GM23338 (cell line): ENCODE data around the gene LALBA. TPM values are rescaled to one million over a fixed set of nuclear protein-coding genes. Genes with fewer than 3 reads are reported as not detected.

ENCODE experiments used
- ATAC-seq: fragments of 200-7000 bp; cut with Tn5 transposase; 3 replicates; pipeline ENCODE4 v1.9.1; 2020
- DNase-seq: peaks from one replicate; pipeline ENCODE4 v3.0.0-alpha.2; 2015; ENCODE audit warnings: low spot score
- H2AFZ ChIP-seq: fragments of 200-600 bp; sonication (generic); 2 replicates; pipeline ENCODE4 v1.8.0; 2016; ENCODE audit warnings: antibody characterized with exemption, mild to moderate bottlenecking, moderate library complexity
- H3F3A ChIP-seq: fragments of 200-600 bp; sonication (generic); replicated peaks from 2 replicates; pipeline ENCODE4 v1.8.0; 2017; ENCODE audit warnings: antibody characterized with exemption, mixed run types, low read depth
- H3K27ac ChIP-seq: fragments of 200-600 bp; sonication (generic); 2 replicates; pipeline ENCODE4 v1.6.1; 2016; ENCODE audit warnings: low read depth
- H3K27me3 ChIP-seq: fragments of 200-600 bp; sonication (generic); 2 replicates; pipeline ENCODE4 v1.8.0; 2016; ENCODE audit warnings: mild to moderate bottlenecking, mixed run types, moderate library complexity; ENCODE audit not compliant: insufficient read depth
- H3K36me3 ChIP-seq: fragments of 200-600 bp; sonication (generic); 2 replicates; pipeline ENCODE4 v1.8.0; 2016; ENCODE audit warnings: mild to moderate bottlenecking; ENCODE audit not compliant: insufficient read depth
- H3K4me1 ChIP-seq: fragments of 200-600 bp; sonication (generic); 2 replicates; pipeline ENCODE4 v1.8.0; 2016; ENCODE audit warnings: mild to moderate bottlenecking, moderate library complexity; ENCODE audit not compliant: insufficient read depth
- H3K4me2 ChIP-seq: fragments of 200-600 bp; sonication (generic); 2 replicates; pipeline ENCODE4 v1.7.1; 2017; ENCODE audit warnings: mixed run types
- H3K4me3 ChIP-seq: fragments of 200-600 bp; sonication (generic); 2 replicates; pipeline ENCODE4 v1.6.1; 2016; ENCODE audit warnings: mixed run types
- H3K79me2 ChIP-seq: fragments of 200-600 bp; sonication (generic); replicated peaks from 2 replicates; pipeline ENCODE4 v1.8.0; 2017; ENCODE audit warnings: mild to moderate bottlenecking; ENCODE audit not compliant: insufficient read depth
- H3K9me2 ChIP-seq: fragments of 200-600 bp; sonication (generic); 2 replicates; pipeline ENCODE4 v1.8.0; 2017; ENCODE audit not compliant: insufficient read depth
- H4K20me1 ChIP-seq: fragments of 200-600 bp; sonication (generic); replicated peaks from 2 replicates; pipeline ENCODE4 v1.8.0; 2017; ENCODE audit warnings: mild to moderate bottlenecking; ENCODE audit not compliant: insufficient read depth
- H3K27ac Mint-ChIP-seq: 2 replicates; pipeline ENCODE4 v1.8.0; 2020; ENCODE audit warnings: inconsistent platforms, mild to moderate bottlenecking, moderate library complexity, mixed read lengths
- H3K27me3 Mint-ChIP-seq: 3 replicates; pipeline ENCODE4 v1.8.0; 2022; ENCODE audit warnings: low read depth, mild to moderate bottlenecking, moderate library complexity, mixed read lengths, inconsistent platforms; ENCODE audit not compliant: insufficient read depth, poor library complexity
- H3K36me3 Mint-ChIP-seq: 3 replicates; pipeline ENCODE4 v1.8.0; 2021; ENCODE audit warnings: low read depth, mild to moderate bottlenecking, inconsistent platforms, moderate library complexity, mixed read lengths
- H3K4me1 Mint-ChIP-seq: 3 replicates; pipeline ENCODE4 v1.8.0; 2020; ENCODE audit warnings: mild to moderate bottlenecking, inconsistent platforms, mixed read lengths
- H3K4me3 Mint-ChIP-seq: 3 replicates; pipeline ENCODE4 v1.8.0; 2021; ENCODE audit warnings: moderate library complexity, mild to moderate bottlenecking, inconsistent platforms, mixed read lengths
- H3K9me3 Mint-ChIP-seq: 3 replicates; pipeline ENCODE4 v1.8.0; 2020; ENCODE audit warnings: moderate library complexity, mild to moderate bottlenecking, inconsistent platforms, mixed read lengths
- CREB1 ChIP-seq: fragments of 250-450 bp; sonication (Bioruptor Pico); IDR thresholded peaks from 2 replicates; pipeline ENCODE4 v1.5.0; 2020; ENCODE audit warnings: low read depth, mild to moderate bottlenecking, moderate library complexity
- EZH2 ChIP-seq: fragments of 200-600 bp; sonication (generic); IDR thresholded peaks from one replicate; pipeline ENCODE4 v1.8.0; 2017; ENCODE audit warnings: antibody characterized with exemption, mild to moderate bottlenecking, low read depth; ENCODE audit not compliant: unreplicated experiment
- EZH2phosphoT487 ChIP-seq: fragments of 200-600 bp; sonication (generic); IDR thresholded peaks from one replicate; pipeline ENCODE4 v1.8.1; 2018; ENCODE audit warnings: antibody characterized with exemption; ENCODE audit not compliant: unreplicated experiment
- NANOG ChIP-seq: IDR thresholded peaks from 2 replicates; pipeline ENCODE4 v1.6.1; 2016; ENCODE audit warnings: antibody characterized with exemption, borderline replicate concordance
- STAT1 ChIP-seq: IDR thresholded peaks from one replicate; pipeline ENCODE4 v1.6.1; 2016; ENCODE audit warnings: antibody characterized with exemption; ENCODE audit not compliant: unreplicated experiment
- ZNF331 ChIP-seq: fragments of 250-450 bp; sonication (Bioruptor Pico); IDR thresholded peaks from 2 replicates; pipeline ENCODE4 v1.5.0; 2020; ENCODE audit warnings: low read depth, mild to moderate bottlenecking, moderate library complexity
- polyA plus RNA-seq: library from polyadenylated mRNA; unstranded; fragments of >200 nt; fragmentation: Nextera tagmentation; extraction: Ambion mirVana; gene quantifications from 2 replicates; pipeline ENCODE4 v1.2.1, GENCODE V29; 2016
- total RNA-seq: library from RNA; depleted of rRNA; stranded (reverse); fragments of >200 nt; shearing (Covaris generic); gene quantifications from 2 replicates; pipeline ENCODE4 v1.2.3, GENCODE V29; 2014
- TF ChIP-seq, protein P1 (sequence below): fragments of 250-450 bp; sonication (Bioruptor Pico); IDR thresholded peaks from 2 replicates; pipeline ENCODE4 v1.5.0; 2020; ENCODE audit warnings: mild to moderate bottlenecking, moderate library complexity
- TF ChIP-seq, protein P2 (sequence below), 2 experiments: fragments of 200-600 bp in 1 of 2; sonication (generic) in 1 of 2; conservative IDR thresholded peaks; 2 replicates each; pipeline versions ENCODE4 v1.5.1 to v1.6.1; 2016 to 2017; ENCODE audit warnings: antibody characterized with exemption in 2 of 2, low read depth in 2 of 2, mild to moderate bottlenecking in 2 of 2, moderate library complexity in 1 of 2

Gene LALBA
- total and polyA plus RNA-seq, 2 experiments from 2014 or later = not detected

DNA sequence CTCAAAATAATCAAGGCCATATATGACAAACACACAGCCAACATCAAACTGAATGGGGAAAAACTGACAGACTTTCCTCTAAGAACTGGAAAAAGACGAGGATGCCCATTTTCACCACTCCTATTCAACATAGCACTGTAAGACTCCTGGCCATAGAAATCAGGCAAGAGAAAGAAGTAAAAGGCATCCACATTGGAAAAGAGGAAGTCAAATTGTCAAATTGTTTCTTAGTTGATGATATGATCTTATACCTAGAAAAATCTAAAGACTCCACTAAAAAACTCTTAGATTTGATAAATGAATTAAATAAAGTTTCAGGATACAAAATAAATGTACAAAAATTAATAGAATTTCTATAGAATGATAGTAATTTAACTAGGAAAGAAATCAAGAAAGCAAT is 33.2 kb downstream of the LALBA start (continued):
- TF ChIP-seq, protein P1, sequence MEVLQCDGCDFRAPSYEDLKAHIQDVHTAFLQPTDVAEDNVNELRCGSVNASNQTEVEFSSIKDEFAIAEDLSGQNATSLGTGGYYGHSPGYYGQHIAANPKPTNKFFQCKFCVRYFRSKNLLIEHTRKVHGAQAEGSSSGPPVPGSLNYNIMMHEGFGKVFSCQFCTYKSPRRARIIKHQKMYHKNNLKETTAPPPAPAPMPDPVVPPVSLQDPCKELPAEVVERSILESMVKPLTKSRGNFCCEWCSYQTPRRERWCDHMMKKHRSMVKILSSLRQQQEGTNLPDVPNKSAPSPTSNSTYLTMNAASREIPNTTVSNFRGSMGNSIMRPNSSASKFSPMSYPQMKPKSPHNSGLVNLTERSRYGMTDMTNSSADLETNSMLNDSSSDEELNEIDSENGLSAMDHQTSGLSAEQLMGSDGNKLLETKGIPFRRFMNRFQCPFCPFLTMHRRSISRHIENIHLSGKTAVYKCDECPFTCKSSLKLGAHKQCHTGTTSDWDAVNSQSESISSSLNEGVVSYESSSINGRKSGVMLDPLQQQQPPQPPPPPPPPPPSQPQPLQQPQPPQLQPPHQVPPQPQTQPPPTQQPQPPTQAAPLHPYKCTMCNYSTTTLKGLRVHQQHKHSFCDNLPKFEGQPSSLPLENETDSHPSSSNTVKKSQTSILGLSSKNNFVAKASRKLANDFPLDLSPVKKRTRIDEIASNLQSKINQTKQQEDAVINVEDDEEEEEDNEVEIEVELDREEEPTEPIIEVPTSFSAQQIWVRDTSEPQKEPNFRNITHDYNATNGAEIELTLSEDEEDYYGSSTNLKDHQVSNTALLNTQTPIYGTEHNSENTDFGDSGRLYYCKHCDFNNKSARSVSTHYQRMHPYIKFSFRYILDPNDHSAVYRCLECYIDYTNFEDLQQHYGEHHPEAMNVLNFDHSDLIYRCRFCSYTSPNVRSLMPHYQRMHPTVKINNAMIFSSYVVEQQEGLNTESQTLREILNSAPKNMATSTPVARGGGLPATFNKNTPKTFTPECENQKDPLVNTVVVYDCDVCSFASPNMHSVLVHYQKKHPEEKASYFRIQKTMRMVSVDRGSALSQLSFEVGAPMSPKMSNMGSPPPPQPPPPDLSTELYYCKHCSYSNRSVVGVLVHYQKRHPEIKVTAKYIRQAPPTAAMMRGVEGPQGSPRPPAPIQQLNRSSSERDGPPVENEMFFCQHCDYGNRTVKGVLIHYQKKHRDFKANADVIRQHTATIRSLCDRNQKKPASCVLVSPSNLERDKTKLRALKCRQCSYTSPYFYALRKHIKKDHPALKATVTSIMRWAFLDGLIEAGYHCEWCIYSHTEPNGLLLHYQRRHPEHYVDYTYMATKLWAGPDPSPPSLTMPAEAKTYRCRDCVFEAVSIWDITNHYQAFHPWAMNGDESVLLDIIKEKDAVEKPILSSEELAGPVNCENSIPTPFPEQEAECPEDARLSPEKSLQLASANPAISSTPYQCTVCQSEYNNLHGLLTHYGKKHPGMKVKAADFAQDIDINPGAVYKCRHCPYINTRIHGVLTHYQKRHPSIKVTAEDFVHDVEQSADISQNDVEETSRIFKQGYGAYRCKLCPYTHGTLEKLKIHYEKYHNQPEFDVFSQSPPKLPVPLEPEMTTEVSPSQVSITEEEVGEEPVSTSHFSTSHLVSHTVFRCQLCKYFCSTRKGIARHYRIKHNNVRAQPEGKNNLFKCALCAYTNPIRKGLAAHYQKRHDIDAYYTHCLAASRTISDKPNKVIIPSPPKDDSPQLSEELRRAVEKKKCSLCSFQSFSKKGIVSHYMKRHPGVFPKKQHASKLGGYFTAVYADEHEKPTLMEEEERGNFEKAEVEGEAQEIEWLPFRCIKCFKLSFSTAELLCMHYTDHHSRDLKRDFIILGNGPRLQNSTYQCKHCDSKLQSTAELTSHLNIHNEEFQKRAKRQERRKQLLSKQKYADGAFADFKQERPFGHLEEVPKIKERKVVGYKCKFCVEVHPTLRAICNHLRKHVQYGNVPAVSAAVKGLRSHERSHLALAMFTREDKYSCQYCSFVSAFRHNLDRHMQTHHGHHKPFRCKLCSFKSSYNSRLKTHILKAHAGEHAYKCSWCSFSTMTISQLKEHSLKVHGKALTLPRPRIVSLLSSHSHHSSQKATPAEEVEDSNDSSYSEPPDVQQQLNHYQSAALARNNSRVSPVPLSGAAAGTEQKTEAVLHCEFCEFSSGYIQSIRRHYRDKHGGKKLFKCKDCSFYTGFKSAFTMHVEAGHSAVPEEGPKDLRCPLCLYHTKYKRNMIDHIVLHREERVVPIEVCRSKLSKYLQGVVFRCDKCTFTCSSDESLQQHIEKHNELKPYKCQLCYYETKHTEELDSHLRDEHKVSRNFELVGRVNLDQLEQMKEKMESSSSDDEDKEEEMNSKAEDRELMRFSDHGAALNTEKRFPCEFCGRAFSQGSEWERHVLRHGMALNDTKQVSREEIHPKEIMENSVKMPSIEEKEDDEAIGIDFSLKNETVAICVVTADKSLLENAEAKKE (CRISPR knock-in tag) = no peak
- TF ChIP-seq ZNF331 (CRISPR knock-in tag) (no peak), STAT1 (no peak)

DNA sequence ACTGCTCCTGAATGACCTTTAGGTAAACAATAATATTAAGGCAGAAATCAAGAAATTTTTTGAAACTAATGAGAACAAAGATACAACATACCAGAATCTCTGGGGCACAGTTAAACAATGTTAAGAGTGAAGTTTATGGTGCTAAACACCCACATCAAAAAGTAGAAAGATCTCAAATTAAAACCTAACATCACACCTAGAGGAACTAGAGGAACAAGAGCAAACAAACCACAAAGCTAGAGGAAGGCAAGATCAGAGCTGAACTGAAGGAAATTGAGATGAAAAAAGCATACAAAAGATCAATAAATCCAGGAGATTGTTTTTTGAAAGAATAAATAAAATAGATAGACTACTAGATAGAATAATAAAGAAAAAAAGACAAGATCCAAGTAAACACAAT is 37.2 kb downstream of the LALBA start:
- Mint-ChIP-seq H3K9me3 (peaks cover 2% of the 10 kb centered on the region; the same call in 1 of the 3 replicates), H3K27me3 (no peaks in the 10 kb centered on the region), H3K27ac (no peak overlapping the region), H3K4me3 (no peak overlapping the region), H3K36me3 (no peaks in the 10 kb centered on the region), H3K4me1 (no peaks in the 10 kb centered on the region)
- no peaks in the 10 kb centered on the region for H3K27me3 ChIP-seq
- ATAC-seq (no peak), DNase-seq (no peak)
- no peak overlapping the region for H3K4me2 ChIP-seq
- no peaks in the 10 kb centered on the region for H3F3A ChIP-seq
- H3K27ac ChIP-seq = no peak overlapping the region
- H3K36me3 ChIP-seq = no peaks in the 10 kb centered on the region
- 0 out of 2 replicates have a peak, but pooled peaks cover 3% of the 10 kb centered on the region for H3K9me2 ChIP-seq
- H3K4me1 ChIP-seq = no peaks in the 10 kb centered on the region
- H4K20me1 ChIP-seq = no peaks in the 10 kb centered on the region
- no peak overlapping the region for H3K4me3 ChIP-seq
- no peak overlapping the region for H2AFZ ChIP-seq
- H3K79me2 ChIP-seq = no peaks in the 10 kb centered on the region
- TF ChIP-seq EZH2phosphoT487 = no peak
- TF ChIP-seq, protein P1 (CRISPR knock-in tag) = no peak
- no peak for TF ChIP-seq CREB1 (CRISPR knock-in tag)
- no peak for TF ChIP-seq NANOG
- TF ChIP-seq, protein P2, sequence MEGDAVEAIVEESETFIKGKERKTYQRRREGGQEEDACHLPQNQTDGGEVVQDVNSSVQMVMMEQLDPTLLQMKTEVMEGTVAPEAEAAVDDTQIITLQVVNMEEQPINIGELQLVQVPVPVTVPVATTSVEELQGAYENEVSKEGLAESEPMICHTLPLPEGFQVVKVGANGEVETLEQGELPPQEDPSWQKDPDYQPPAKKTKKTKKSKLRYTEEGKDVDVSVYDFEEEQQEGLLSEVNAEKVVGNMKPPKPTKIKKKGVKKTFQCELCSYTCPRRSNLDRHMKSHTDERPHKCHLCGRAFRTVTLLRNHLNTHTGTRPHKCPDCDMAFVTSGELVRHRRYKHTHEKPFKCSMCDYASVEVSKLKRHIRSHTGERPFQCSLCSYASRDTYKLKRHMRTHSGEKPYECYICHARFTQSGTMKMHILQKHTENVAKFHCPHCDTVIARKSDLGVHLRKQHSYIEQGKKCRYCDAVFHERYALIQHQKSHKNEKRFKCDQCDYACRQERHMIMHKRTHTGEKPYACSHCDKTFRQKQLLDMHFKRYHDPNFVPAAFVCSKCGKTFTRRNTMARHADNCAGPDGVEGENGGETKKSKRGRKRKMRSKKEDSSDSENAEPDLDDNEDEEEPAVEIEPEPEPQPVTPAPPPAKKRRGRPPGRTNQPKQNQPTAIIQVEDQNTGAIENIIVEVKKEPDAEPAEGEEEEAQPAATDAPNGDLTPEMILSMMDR (conservative IDR thresholded peaks at IDR 0.05; ENCODE audit: low read depth in 2 of 2) = no peak
- no peak for TF ChIP-seq EZH2
